Prostate gland (tissue), 2 donors: ENCODE results near the gene REEP6.

Experiments
- CTCF ChIP-seq, 4 experiments: fragments of 200-600 bp in 2 of 4; fragments of 450-650 bp in 2 of 4; sonication (generic) in 2 of 4; IDR thresholded peaks; 1 replicate in 3 of 4; 2 replicates in 1 of 4; pipeline ENCODE4 v1.5.1; 2016 to 2019; ENCODE audit warnings: antibody characterized with exemption in 4 of 4, mild to moderate bottlenecking in 2 of 4, moderate library complexity in 2 of 4
- POLR2A ChIP-seq: fragments of 450-650 bp; IDR thresholded peaks from one replicate; pipeline ENCODE4 v1.6.1; 2016; ENCODE audit warnings: antibody characterized with exemption, mild to moderate bottlenecking
- POLR2AphosphoS5 ChIP-seq: sonication (generic); formaldehyde crosslinking; IDR thresholded peaks from one replicate; pipeline ENCODE4 v1.6.1; 2017; ENCODE audit warnings: antibody characterized with exemption

DNA sequence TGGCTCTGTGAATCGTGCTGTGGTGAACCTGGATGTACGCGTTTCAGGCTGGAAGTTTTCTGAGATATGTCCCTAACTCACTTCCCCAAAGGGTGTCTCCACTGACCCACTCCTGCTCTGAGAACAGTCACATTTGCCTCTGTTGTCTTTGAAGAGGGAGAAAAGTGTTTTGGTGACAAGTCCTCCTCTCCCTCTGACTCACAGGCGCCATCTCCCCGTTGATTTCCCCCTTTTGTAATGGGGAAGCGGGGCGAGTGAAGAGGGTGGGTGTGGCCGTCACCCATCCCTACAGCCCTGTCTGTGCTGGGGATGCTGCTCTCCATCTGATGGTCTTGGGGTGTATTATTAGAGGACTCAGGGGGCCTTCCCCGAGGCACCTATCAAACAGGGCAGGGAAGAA, 31.5 kb upstream of the REEP6 start:
- TF ChIP-seq CTCF (IDR thresholded peaks at IDR 0.05) (no peak), POLR2A (no peak), POLR2AphosphoS5 (no peak)
